ENCODE results near the gene MNT.

DNA sequence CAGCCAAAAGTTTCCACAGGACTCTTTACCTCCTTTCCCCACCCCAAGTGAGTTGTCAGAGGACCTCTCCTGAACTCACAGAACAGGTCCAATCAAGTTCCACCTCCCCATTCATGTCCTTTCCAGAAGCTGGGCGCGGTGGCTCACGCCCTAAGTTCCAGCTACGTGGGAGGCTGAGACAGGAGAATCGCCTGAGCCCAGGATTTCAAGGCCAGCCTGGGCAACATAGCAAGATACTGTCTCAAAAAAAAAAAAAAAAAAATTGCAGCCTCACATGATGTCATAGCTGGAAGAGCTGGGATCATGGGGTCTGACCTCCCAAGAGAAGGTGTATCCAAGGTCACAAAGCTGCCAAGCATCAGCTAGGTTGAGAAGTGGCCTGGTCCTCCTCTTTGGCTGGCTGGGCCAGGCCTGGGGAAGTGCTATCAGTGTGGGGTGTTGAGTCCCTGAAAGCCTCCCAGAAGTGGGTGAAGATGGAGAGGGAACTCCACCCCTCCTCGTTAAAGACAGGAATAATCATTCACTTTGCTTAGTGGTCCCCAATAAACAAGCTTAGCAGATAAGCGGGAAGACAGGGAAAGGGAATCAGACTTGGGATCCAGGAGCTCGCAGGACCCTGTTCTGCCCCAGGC, 5.5 kb upstream of the MNT start:
- TF ChIP-seq, protein P1, sequence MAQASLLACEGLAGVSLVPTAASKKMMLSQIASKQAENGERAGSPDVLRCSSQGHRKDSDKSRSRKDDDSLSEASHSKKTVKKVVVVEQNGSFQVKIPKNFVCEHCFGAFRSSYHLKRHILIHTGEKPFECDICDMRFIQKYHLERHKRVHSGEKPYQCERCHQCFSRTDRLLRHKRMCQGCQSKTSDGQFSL (CRISPR knock-in tag; IDR thresholded peaks at IDR 0.05): no peak
- TF ChIP-seq, protein P1 (tag; IDR thresholded peaks at IDR 0.05): no peak
- TF ChIP-seq, protein P2, sequence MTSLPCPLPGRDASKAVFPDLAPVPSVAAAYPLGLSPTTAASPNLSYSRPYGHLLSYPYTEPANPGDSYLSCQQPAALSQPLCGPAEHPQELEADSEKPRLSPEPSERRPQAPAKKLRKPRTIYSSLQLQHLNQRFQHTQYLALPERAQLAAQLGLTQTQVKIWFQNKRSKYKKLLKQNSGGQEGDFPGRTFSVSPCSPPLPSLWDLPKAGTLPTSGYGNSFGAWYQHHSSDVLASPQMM (CRISPR knock-in tag; IDR thresholded peaks at IDR 0.05): no peak
- TF ChIP-seq, protein P3, sequence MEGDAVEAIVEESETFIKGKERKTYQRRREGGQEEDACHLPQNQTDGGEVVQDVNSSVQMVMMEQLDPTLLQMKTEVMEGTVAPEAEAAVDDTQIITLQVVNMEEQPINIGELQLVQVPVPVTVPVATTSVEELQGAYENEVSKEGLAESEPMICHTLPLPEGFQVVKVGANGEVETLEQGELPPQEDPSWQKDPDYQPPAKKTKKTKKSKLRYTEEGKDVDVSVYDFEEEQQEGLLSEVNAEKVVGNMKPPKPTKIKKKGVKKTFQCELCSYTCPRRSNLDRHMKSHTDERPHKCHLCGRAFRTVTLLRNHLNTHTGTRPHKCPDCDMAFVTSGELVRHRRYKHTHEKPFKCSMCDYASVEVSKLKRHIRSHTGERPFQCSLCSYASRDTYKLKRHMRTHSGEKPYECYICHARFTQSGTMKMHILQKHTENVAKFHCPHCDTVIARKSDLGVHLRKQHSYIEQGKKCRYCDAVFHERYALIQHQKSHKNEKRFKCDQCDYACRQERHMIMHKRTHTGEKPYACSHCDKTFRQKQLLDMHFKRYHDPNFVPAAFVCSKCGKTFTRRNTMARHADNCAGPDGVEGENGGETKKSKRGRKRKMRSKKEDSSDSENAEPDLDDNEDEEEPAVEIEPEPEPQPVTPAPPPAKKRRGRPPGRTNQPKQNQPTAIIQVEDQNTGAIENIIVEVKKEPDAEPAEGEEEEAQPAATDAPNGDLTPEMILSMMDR (IDR thresholded peaks at IDR 0.05 in 2 of 3, conservative IDR thresholded peaks at IDR 0.05 in 1 of 3; ENCODE audit: insufficient read depth in 2 of 3, low read depth in 1 of 3, low read length in 3 of 3): no peak
- TF ChIP-seq MAZ (CRISPR knock-in tag; conservative IDR thresholded peaks at IDR 0.05 in 1 of 2, IDR thresholded peaks at IDR 0.05 in 1 of 2) (no peak), PHB2 (IDR thresholded peaks at IDR 0.05; ENCODE audit: low read depth) (no peak), ZNF274 (IDR thresholded peaks at IDR 0.05; ENCODE audit: borderline replicate concordance, low read depth, low read length) (no peak), EZH2 (IDR thresholded peaks at IDR 0.05; ENCODE audit: borderline replicate concordance, low read depth, low read length) (no peak), ZNF124 (CRISPR knock-in tag; IDR thresholded peaks at IDR 0.05) (no peak), JUND (IDR thresholded peaks at IDR 0.05; ENCODE audit: borderline replicate concordance, low read depth, low read length) (no peak), JUND (tag; IDR thresholded peaks at IDR 0.05; ENCODE audit: borderline replicate concordance, low read depth, low read length) (no peak), POLR2A (conservative IDR thresholded peaks at IDR 0.05) (no peak), BRD4 (IDR thresholded peaks at IDR 0.05) (no peak), KHSRP (IDR thresholded peaks at IDR 0.05) (no peak), CHD2 (IDR thresholded peaks at IDR 0.05; ENCODE audit: low read depth, low read length) (no peak)

All from K562 (cell line).